Measurements from ENCODE around the gene ZBTB20. TPM values are rescaled to one million over a fixed set of nuclear protein-coding genes. Genes with fewer than 3 reads are reported as not detected.

Gene ZBTB20
- total and polyA plus RNA-seq, 9 donors, result 4.3 to 160 (median 107) TPM

- 98% methylated on average over 2 of the region's 2 CpGs for WGBS, 3 donors
- TF ChIP-seq EP300 (IDR thresholded peaks at IDR 0.05), result no peak
- TF ChIP-seq CTCF (IDR thresholded peaks at IDR 0.05), result no peak
- no peak for TF ChIP-seq POLR2A (IDR thresholded peaks at IDR 0.05)
- no peak overlapping the region for H3K27ac ChIP-seq
- DNase-seq, result no peak
- H3K4me3 ChIP-seq, result no peak overlapping the region
- no peaks in the 10 kb centered on the region for H3K4me1 ChIP-seq (ENCODE audit: insufficient read depth)
- no peaks in the 10 kb centered on the region for H3K36me3 ChIP-seq
- intact Hi-C loops (cut with DNase I), result no loop called here
- H3K27me3 ChIP-seq, result no peaks in the 10 kb centered on the region
- no peaks in the 10 kb centered on the region for H3K9me3 ChIP-seq
These were observed 675.6 kb downstream of the ZBTB20 start for GRCh38 chr3:114471478-114471877.

GRCh38 chr3:114469070-114469469 lies 678.0 kb downstream of the ZBTB20 start:
- Histone ChIP-seq H3K36me3 (no peaks in the 10 kb centered on the region), H3K9me3 (no peaks in the 10 kb centered on the region), H3K4me1 (ENCODE audit: insufficient read depth) (no peaks in the 10 kb centered on the region), H3K27ac (no peak overlapping the region), H3K4me3 (no peak overlapping the region), H3K27me3 (no peaks in the 10 kb centered on the region)
- TF ChIP-seq POLR2A (IDR thresholded peaks at IDR 0.05) (no peak), CTCF (IDR thresholded peaks at IDR 0.05) (no peak), EP300 (IDR thresholded peaks at IDR 0.05) (no peak)
- DNase-seq, result no peak
- WGBS, 3 donors, result 98 to 99% (median 98%) methylated on average over 1 of the region's 1 CpG
- intact Hi-C loops (cut with DNase I), result no loop called here

- no peak for DNase-seq
- no peaks in the 10 kb centered on the region for H3K27me3 ChIP-seq
- intact Hi-C loops (cut with DNase I), result no loop called here
- TF ChIP-seq EP300 (IDR thresholded peaks at IDR 0.05) (no peak), POLR2A (IDR thresholded peaks at IDR 0.05) (no peak), CTCF (IDR thresholded peaks at IDR 0.05) (no peak)
- 98 to 99% (median 99%) methylated on average over 4 of the region's 4 CpGs for WGBS, 3 donors
- no peak overlapping the region for H3K4me3 ChIP-seq
- no peaks in the 10 kb centered on the region for H3K36me3 ChIP-seq
- H3K4me1 ChIP-seq (ENCODE audit: insufficient read depth), result no peaks in the 10 kb centered on the region
- no peaks in the 10 kb centered on the region for H3K9me3 ChIP-seq
- H3K27ac ChIP-seq, result no peak overlapping the region
These were observed 680.3 kb downstream of the ZBTB20 start for GRCh38 chr3:114466816-114467215.

GRCh38 chr3:114466251-114466650 lies 680.8 kb downstream of the ZBTB20 start:
- TF ChIP-seq POLR2A (IDR thresholded peaks at IDR 0.05), result no peak
- TF ChIP-seq CTCF (IDR thresholded peaks at IDR 0.05), result no peak
- no peak for TF ChIP-seq EP300 (IDR thresholded peaks at IDR 0.05)
- no peak overlapping the region for H3K27ac ChIP-seq
- no peaks in the 10 kb centered on the region for H3K27me3 ChIP-seq
- no peak for DNase-seq
- WGBS, 3 donors, result 94 to 97% (median 97%) methylated on average over 2 of the region's 2 CpGs
- no peak overlapping the region for H3K4me3 ChIP-seq
- intact Hi-C loops (cut with DNase I), result no loop called here
- no peaks in the 10 kb centered on the region for H3K9me3 ChIP-seq
- no peaks in the 10 kb centered on the region for H3K4me1 ChIP-seq (ENCODE audit: insufficient read depth)
- no peaks in the 10 kb centered on the region for H3K36me3 ChIP-seq

- DNase-seq, result no peak
- no peak overlapping the region for H3K27ac ChIP-seq
- no peak overlapping the region for H3K4me3 ChIP-seq
- no peaks in the 10 kb centered on the region for H3K36me3 ChIP-seq
- intact Hi-C loops (cut with DNase I), result no loop called here
- H3K27me3 ChIP-seq, result no peaks in the 10 kb centered on the region
- TF ChIP-seq EP300 (IDR thresholded peaks at IDR 0.05) (no peak), POLR2A (IDR thresholded peaks at IDR 0.05) (no peak), CTCF (IDR thresholded peaks at IDR 0.05) (no peak)
- H3K9me3 ChIP-seq, result no peaks in the 10 kb centered on the region
- no peaks in the 10 kb centered on the region for H3K4me1 ChIP-seq (ENCODE audit: insufficient read depth)
These were observed 682.5 kb downstream of the ZBTB20 start for GRCh38 chr3:114464548-114464947.
